CD1c-positive myeloid dendritic cell (primary cell): ENCODE measurements around the gene CRYBB3.

Source experiments
- DNase-seq: peaks from one replicate; pipeline ENCODE4 v3.0.0-alpha.2; 2016; ENCODE audit errors: extremely low spot score

Gene CRYBB3

GRCh38 chr22:25199731-25200520 is at the start of gene CRYBB3:
Gene CRYBB3 (plus strand): TSS chr22:25199858. CDS start chr22:25201397, 1,539 bp downstream.
- no peak for DNase-seq

- DNase-seq = no peak
Observed at GRCh38 chr22:25153961-25154666, 45.5 kb upstream of the CRYBB3 start.

- no peak for DNase-seq
Observed at GRCh38 chr22:25154667-25154999, 45.0 kb upstream of the CRYBB3 start.

- no peak for DNase-seq
Observed at GRCh38 chr22:25156736-25157135, 42.9 kb upstream of the CRYBB3 start.

- DNase-seq = no peak
Observed at GRCh38 chr22:25159028-25159427, 40.6 kb upstream of the CRYBB3 start.

- no peak for DNase-seq
Observed at GRCh38 chr22:25160120-25160996, 39.3 kb upstream of the CRYBB3 start.

- DNase-seq = no peak
Observed at GRCh38 chr22:25161017-25161915, 38.4 kb upstream of the CRYBB3 start.

GRCh38 chr22:25161916-25162530 is 37.6 kb upstream of the CRYBB3 start:
- no peak for DNase-seq

GRCh38 chr22:25162561-25162960 is 37.1 kb upstream of the CRYBB3 start:
- DNase-seq = no peak

- DNase-seq = no peak
Observed at GRCh38 chr22:25165785-25166184, 33.9 kb upstream of the CRYBB3 start.

GRCh38 chr22:25166266-25167040 is 33.2 kb upstream of the CRYBB3 start:
- DNase-seq = no peak

- DNase-seq = no peak
Observed at GRCh38 chr22:25167082-25167481, 32.6 kb upstream of the CRYBB3 start.

- DNase-seq = no peak
Observed at GRCh38 chr22:25167834-25168601, 31.6 kb upstream of the CRYBB3 start.

- no peak for DNase-seq
Observed at GRCh38 chr22:25169278-25170031, 30.2 kb upstream of the CRYBB3 start.

- DNase-seq = no peak
Observed at GRCh38 chr22:25170426-25170980, 29.2 kb upstream of the CRYBB3 start.

- DNase-seq = no peak
Observed at GRCh38 chr22:25172153-25172552, 27.5 kb upstream of the CRYBB3 start.

GRCh38 chr22:25174156-25174887 is 25.3 kb upstream of the CRYBB3 start:
- no peak for DNase-seq
